GM12801 (cell line): ENCODE results near the gene TRIM39.

ENCODE experiments used
- TF ChIP-seq, protein P1 (sequence below): IDR thresholded peaks from one replicate; pipeline ENCODE4 v1.5.1; 2011; ENCODE audit warnings: control low read depth; ENCODE audit not compliant: insufficient read length; ENCODE audit errors: extremely low read depth

Gene TRIM39

DNA sequence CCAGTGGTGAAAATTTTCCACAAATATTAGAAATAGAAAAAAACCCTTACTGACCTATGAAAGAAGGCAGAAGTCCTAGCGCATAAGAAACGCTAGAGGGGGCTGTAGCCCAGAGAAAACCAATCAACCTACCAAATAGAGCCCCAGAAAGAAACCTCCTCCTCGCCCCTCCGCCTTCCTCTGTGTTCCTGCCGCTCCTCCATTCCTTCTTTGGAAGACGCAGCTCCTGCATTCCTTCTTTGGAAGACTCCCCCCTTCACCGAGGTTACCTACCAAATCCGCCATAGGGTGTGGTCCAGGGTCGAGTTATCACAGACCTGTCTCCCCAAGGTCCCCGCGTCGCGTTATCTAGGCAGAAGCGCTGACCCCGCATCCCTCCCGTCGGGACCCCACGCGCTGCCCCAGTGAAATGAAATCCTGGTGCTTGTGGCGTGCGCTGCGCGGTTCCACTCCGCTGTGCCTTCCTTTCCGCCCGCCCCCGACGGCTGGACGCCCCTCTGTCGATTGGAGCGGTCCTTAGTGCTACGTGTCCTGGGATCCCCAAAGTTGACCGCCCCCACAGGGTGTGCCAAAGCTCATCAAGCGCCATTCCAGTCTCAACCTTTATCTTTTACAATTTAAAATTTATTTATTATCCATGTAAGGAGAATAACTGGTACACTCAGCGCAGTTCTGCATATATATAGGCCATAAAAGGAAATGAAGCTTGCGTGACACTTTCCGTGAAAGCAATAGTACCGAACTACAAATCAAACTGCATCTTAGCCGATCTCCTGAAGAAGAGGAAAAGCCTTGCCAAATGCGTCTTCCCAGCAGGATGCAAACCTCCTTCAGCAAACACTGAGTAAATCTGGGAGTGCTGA, 31.2 kb downstream of the TRIM39 start:
- TF ChIP-seq, protein P1, sequence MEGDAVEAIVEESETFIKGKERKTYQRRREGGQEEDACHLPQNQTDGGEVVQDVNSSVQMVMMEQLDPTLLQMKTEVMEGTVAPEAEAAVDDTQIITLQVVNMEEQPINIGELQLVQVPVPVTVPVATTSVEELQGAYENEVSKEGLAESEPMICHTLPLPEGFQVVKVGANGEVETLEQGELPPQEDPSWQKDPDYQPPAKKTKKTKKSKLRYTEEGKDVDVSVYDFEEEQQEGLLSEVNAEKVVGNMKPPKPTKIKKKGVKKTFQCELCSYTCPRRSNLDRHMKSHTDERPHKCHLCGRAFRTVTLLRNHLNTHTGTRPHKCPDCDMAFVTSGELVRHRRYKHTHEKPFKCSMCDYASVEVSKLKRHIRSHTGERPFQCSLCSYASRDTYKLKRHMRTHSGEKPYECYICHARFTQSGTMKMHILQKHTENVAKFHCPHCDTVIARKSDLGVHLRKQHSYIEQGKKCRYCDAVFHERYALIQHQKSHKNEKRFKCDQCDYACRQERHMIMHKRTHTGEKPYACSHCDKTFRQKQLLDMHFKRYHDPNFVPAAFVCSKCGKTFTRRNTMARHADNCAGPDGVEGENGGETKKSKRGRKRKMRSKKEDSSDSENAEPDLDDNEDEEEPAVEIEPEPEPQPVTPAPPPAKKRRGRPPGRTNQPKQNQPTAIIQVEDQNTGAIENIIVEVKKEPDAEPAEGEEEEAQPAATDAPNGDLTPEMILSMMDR, result no peak

DNA sequence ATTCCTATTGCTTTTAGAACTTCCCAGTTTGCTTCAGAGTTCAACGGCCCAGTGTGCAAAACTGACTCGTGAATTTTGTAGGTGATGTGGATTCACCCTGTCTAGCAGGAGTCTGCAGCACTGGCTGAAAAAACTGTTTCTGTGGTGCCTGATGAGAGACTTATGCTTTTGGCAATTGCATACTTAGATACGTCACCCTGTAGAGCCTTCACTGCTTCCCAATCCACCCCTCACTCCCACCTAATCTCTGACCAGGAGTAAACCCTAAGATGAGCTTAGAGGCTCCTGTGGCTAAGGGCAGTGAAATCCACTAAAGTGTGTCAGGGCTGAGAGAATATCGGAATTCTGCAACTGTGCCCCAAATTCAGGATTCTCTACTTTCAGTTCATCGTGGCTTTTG, 32.5 kb downstream of the TRIM39 start:
- TF ChIP-seq, protein P1, result no peak

DNA sequence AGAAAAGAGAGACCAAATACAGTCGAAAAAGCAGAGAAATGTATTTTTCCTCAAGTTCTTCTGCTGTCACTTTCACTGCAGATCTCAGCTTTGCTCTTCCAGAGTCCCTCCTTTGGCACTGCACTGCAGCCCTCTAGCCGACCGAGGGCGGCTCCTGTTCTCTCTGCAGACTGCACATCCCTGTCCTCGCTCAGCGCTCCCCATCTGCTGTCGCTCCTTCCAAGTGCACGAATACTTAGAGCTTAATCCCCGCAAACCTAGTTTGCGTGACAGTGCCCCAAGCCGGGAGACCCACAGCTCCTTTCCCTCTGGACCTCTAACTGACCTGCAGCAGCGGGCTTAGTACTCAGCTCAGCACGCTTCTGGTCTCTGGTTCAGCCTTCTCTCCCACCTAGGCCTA, 33.4 kb downstream of the TRIM39 start:
- TF ChIP-seq, protein P1, result no peak

GRCh38 chr6:30361661-30362060, 34.9 kb downstream of the TRIM39 start:
- TF ChIP-seq, protein P1, result no peak

DNA sequence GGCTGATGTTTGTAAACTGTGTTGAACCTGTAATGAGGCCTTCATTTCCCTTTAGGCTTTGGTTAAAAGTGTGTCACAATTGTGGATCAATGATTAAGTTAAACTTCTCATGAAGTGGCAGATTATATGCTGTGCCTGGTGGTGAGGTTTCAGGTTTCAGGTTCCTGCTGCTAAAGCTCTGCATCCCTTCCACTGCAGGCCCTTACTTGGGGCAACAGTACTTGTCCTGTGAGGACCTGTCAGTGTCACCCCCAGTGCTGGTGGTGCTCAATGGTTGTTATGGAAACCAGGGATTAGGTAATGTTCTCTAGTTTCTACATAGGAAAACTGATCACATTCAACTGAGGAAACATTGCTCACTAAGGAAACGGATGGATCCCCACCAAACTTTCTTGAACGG, 36.7 kb downstream of the TRIM39 start:
- TF ChIP-seq, protein P1, result no peak

DNA sequence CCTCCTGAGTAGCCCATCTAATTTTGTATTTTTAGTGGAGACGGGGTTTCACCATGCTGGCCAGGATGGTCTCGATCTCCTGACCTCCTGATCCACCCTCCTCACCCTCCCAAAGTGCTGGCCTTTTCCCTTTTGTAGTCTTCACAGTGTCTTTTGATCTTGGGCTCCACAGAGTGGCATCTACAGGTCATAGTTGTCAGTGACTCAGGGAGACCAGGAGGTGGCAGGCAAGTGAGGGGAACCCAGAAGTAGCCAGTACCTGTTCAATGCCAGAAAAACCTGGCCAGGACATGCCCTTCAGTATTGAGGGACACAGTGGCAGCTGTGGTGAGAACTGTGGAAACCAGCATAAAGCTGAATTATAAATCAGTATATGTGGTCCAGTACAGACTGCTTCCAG, 37.9 kb downstream of the TRIM39 start:
- TF ChIP-seq, protein P1, result no peak

- TF ChIP-seq, protein P1, result no peak
Observed at GRCh38 chr6:30378290-30378937, 51.7 kb downstream of the TRIM39 start.
